Fibroblast of pulmonary artery (primary cell): ENCODE data around the gene LTN1.
"Not testable (repeated sequence)": the region's sequence is repeated elsewhere in the genome, so short reads cannot be mapped to it uniquely, and the experiment has no call there.

ENCODE experiments used
- DNase-seq: peaks from one replicate; pipeline ENCODE4 v3.0.0-alpha.2; 2010; ENCODE audit warnings: low read depth
- H3K4me3 ChIP-seq: replicated peaks from 2 replicates; pipeline ENCODE4 v1.5.1; 2011; ENCODE audit warnings: low read depth, mild to moderate bottlenecking, control low read depth, low read length, moderate library complexity
- TF ChIP-seq, protein P1 (sequence below): IDR thresholded peaks from 2 replicates; pipeline ENCODE4 v1.5.1; 2011; ENCODE audit warnings: mild to moderate bottlenecking, control low read depth, low read length, inconsistent platforms; ENCODE audit errors: missing control alignments

LTN1 gene

DNA sequence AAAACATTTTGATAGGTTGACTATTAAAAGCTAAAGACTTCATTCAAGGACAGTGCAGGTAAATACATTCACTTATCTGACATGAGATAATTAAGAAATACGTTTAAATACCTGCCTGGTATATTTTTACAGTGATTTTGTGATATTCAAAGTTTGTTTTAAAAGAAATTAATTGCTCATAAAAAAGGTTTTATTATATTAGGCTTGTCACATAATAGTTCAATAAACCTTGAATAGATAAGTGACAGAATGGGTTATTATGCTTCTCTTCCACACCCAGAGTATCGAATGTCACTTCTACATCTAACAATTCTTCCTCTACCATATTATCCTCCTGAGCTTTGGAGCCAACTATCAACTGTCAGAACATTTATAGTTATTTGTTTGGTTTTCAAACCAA, 60.0 kb downstream of the LTN1 start:
- TF ChIP-seq, protein P1, sequence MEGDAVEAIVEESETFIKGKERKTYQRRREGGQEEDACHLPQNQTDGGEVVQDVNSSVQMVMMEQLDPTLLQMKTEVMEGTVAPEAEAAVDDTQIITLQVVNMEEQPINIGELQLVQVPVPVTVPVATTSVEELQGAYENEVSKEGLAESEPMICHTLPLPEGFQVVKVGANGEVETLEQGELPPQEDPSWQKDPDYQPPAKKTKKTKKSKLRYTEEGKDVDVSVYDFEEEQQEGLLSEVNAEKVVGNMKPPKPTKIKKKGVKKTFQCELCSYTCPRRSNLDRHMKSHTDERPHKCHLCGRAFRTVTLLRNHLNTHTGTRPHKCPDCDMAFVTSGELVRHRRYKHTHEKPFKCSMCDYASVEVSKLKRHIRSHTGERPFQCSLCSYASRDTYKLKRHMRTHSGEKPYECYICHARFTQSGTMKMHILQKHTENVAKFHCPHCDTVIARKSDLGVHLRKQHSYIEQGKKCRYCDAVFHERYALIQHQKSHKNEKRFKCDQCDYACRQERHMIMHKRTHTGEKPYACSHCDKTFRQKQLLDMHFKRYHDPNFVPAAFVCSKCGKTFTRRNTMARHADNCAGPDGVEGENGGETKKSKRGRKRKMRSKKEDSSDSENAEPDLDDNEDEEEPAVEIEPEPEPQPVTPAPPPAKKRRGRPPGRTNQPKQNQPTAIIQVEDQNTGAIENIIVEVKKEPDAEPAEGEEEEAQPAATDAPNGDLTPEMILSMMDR = no peak
- DNase-seq = no peak
- no peak overlapping the region for H3K4me3 ChIP-seq

DNA sequence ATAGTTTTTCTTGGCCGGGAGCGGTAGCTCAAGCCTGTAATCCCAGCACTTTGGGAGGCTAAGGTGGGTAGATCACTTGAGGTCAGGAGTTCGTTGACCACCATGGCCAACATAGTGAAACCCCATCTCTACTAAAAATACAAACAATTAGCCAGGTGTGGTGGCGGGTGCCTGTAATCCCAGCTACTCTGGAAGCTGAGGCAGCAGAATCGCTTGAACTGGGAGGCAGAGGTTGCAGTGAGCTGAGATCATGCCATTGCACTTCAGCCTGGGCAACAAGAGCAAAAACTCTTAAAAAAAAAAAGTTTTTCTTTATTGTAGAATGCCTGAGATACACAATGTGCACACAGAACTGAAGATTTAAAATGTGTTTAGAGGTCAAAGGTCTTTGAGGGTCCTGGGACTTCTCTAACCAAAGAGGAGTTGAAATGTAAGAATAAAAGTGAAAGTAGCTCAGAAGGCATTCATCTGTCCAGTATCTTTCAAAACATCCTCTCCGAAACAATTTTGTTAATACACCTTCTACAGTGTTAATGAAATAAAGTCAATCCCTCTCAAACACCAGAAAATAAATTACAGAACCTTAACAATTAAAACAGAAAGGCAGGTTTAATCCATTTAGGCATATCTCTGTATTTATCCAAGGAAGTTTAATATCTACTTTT, 60.8 kb downstream of the LTN1 start:
- DNase-seq, H3K4me3 ChIP-seq: not testable (repeated sequence)

DNA sequence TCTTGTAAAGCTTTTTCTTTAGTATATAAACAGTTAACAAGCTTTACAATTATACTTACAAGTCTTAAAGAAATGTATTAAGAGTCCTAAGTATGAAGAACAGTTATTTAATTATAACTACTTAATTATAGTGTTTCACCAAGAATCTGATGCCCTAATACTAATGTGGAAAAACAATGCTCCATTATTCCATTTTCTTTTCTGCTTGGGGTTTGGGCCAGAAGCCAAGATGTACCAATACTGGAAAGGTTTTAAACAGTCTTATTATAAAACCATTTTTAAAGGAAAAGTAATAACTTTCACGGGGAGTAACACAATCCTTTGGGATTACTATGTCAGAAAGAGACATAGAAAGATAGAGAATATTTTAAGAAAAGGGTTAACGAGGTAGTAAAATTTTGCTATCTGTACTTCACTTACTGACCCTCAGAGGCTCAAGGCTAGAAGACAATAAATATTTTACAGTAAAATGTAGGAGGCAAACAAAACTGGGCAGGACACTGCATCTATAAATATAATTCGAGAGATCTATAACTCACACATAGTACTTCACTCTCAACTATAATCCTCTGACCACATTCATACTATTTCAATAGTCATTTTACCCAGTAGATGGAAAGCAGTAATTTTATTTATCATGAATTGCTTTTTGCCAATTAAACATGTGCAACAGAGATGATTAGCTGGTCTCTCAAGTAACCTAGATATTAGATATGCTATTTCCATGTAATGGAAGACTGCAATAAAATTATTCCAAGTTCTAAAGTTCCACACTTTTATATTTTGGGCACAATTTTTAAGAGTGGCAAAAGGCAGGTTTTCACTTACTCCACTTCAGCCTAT, 63.9 kb downstream of the LTN1 start:
- no peak for DNase-seq
- H3K4me3 ChIP-seq = no peak overlapping the region
- TF ChIP-seq, protein P1 = no peak

DNA sequence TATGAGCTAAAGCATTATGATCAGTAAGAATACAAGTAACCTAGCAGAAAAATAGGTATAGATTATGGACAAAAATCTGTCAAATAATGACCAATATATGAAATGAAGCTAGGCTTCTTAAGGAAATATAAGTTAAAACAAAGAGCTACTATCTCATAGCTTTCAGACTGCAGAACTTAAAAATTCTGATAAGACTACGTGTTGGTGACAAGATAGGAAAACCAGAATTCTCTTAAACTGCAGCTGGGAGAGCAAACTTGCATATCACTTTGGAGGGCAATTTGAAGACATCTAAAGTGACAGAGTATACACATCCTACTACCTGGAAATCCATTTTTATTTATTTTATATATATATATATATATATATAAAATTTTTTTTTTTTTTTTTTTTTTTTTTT, 65.5 kb downstream of the LTN1 start:
- no peak for DNase-seq
- TF ChIP-seq, protein P1 = no peak
- H3K4me3 ChIP-seq = no peak overlapping the region

DNA sequence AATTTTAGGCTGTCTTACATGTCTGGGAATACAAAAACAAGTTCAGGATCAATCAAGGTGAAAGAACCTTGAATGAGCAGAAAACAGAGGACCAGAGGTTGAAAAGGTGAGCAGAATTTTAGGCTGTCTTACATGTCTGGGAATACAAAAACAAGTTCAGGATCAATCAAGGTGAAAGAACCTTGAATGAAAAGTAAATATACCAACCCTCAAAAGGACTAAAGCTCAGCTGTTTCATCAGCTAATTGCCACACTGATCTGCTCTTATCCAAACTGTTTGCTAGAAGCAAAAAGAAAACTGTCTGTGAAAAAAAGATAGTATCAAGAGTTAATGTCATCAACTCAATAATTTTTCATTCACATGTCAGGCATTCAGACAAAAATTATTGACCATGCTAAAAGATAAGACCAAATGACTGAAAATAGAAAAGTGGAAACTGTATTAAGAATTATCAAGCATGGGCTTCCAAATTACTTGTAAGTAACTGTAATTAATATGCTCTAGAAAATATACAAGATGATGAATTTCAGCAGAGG, 69.2 kb downstream of the LTN1 start:
- H3K4me3 ChIP-seq = no peak overlapping the region
- TF ChIP-seq, protein P1 = no peak
- no peak for DNase-seq

DNA sequence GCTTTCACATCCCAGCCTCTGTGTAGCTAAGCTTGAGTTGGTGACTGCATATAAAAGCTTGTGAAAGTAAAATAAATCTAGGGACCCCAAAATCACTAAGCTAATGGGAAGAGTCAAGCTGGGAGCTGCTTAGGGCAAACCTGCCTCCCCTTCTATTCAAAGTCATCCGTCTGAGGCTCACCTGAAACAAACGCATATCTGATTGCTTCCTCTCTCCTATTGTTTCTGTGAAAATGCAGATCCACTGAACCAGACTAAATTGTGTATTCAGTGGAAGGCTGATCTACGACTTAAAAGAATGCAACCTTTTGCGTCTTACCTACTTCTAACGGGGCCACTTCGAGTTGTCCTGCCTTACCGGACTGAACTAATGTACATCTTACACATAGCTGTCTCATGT, 70.3 kb downstream of the LTN1 start:
- no peak for DNase-seq
- no peak overlapping the region for H3K4me3 ChIP-seq

More for the DNA sequence above, 70.3 kb downstream of the LTN1 start:
- TF ChIP-seq, protein P1 = no peak
